ENCODE data around the gene STAC2. TPM values are rescaled to one million over a fixed set of nuclear protein-coding genes. Genes with fewer than 3 reads are reported as not detected.

STAC2 gene
- total RNA-seq, 2 experiments from 2014 or later, result not detected

DNA sequence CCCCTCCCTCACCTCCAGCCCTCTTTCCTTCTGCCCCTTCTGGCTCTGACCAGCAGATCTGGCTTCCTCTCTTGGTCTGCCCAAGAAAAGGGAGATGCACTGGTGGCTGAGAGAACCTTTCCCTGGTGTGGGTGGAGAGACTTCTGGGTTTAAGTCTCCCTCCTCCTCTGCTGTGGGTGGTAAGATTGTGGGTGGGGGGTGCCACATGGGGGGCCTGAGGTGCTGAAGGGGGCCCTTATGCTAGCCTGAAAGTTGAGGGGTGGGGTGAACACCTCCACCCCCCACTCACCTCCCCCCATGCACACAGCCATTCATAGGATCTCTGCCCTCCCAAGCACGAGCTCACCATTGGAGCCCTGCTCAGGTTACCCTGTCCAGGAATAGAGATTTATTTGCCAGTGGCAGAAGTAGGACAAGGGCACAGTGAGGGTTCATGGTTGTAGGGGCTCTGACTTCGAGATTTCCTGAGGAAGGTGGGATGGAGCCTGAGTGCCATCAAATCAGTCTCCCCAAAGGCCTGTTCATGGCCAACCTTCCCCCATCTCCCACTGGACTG is 1.7 kb upstream of the STAC2 start:
- H3K4me1 Mint-ChIP-seq, result peaks cover 14% of the 10 kb centered on the region
- H3K27me3 Mint-ChIP-seq, result peaks cover 53% of the 10 kb centered on the region
- ChIA-PET POLR2A (no interaction called here), CTCF (no interaction called here)
- H3K4me3 Mint-ChIP-seq, result no peak overlapping the region
- DNase-seq, result no peak
- H3K36me3 Mint-ChIP-seq (ENCODE audit: low read depth), result peaks cover 3% of the 10 kb centered on the region
- no peaks in the 10 kb centered on the region for H3K9me3 Mint-ChIP-seq
- no peak overlapping the region for H3K27ac Mint-ChIP-seq

DNA sequence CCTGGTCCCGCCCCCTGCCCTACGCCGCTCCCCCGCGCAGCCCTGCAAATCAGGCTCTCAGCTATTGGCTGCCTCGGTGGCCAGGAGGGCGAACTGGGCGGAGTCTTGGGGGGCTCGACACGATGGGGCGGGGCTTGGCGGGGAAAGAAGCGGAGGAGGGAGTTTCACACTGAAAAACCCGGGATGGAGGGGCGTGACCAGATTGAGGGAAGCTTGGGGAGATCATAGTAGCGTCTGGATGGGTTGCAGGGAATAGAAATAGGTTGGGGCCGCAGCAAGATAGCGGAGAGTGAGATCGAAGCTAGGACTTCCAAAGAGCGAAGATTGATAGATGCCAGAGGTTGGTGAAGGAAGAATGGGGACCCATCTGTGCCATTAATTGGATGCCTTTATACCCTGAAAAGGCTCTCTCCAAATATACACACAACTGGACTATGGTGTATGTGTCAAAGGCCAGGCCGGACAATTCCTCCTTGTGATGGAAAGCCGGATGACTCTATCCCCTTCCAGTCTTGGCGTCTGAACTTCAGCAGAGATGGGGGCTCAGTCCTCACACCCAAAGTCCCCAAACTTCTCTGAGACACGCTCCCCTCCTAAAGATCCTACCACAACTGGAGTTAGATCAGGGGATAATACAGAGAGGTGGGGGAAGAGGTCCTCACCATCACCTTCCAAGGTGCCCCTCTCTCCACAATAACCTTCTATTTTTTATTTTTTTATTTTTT is 376 bp upstream of the STAC2 start:
- Mint-ChIP-seq H3K9me3 (no peaks in the 10 kb centered on the region), H3K27ac (no peak overlapping the region), H3K36me3 (ENCODE audit: low read depth) (peaks cover 3% of the 10 kb centered on the region), H3K27me3 (peaks cover 49% of the 10 kb centered on the region), H3K4me3 (peak overlapping the region; percentile 62), H3K4me1 (peaks cover 6% of the 10 kb centered on the region)
- ChIA-PET CTCF (interaction anchor here (0.9 to 1.1 kb wide), 3 partner anchors 10 to 27 kb away, joined by 3 read pairs; no protein-coding TSS in a partner anchor), POLR2A (no interaction called here)
- DNase-seq, result no peak

DNA sequence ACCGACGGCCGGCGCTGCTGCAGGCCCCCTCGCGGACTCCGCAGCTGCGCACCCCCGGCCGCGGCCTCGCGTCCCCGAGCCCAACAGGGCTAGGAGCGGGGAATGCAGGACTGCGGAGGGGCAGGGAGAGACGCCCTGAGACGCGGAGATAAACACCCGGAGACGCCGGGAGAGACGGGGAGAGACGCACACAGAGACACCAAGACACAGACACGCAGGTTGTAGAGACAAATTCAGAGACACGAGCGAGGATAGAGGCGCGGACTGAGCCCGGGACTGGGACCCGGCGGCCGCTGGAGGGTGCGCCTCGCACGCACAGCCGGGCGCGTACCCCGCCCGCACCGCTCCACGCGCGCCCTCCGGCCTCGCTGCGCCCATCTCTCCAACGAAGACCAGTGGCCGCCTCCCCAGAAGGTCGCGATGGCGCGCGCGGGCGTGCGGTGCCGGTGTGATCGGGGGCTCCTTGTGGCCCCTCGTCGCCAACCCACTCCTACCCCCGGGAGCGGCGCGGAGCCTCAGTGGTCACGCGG is 902 bp downstream of the STAC2 start:
- DNase-seq, result no peak
- Mint-ChIP-seq H3K36me3 (ENCODE audit: low read depth) (peaks cover 3% of the 10 kb centered on the region), H3K4me3 (peak overlapping the region; percentile 13), H3K27ac (no peak overlapping the region), H3K27me3 (peaks cover 48% of the 10 kb centered on the region), H3K4me1 (peaks cover 6% of the 10 kb centered on the region), H3K9me3 (no peaks in the 10 kb centered on the region)
- POLR2A ChIA-PET, result no interaction called here
- CTCF ChIA-PET, result interaction anchor here (1.1 kb wide), 1 partner anchor 26 kb away, joined by 3 read pairs; no protein-coding TSS in a partner anchor

DNA sequence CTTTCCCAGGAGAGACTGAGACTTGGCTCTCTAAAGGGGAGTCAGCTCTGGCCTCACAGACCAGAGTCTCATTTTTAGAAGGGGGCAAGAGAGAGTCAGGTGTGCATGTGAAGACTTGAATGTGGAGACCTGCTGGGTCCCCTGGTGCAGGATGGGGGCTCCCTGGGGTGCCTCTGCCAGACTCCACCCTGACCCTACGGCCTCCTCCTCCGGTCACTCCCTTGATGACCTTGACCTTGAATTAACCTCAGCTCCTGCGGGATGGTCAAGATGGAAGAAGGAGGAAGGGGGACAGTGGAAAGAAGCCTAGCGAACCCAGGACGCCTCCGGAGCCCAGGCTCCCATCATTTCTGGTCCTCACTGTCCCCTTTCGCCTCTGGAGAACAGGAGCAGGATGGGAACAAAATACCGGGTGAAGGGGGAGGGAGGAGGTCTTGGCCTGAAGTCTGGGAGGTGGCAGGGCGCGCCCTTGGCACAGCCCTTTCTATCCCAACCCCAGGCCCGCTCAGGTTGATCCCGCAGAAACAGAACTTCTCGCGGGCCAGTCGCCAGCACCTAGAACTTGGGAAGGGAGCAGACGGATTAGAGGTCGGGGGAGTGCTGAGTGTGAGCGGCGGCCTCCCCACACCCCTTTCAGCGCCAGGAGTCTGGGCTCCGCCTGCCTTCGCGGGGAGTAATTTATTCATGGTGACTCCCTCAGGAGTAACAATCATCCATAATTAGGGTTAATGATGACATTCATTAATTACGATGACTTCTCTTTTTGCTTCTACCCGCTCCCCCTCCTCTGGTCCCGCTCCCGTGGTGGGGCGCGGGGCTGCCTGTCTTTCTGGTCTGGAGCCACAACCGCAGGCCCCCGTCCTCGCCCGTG is 1.6 kb downstream of the STAC2 start:
- Mint-ChIP-seq H3K36me3 (ENCODE audit: low read depth) (peaks cover 3% of the 10 kb centered on the region), H3K27me3 (peaks cover 52% of the 10 kb centered on the region), H3K27ac (no peak overlapping the region), H3K4me1 (peaks cover 6% of the 10 kb centered on the region), H3K4me3 (no peak overlapping the region), H3K9me3 (no peaks in the 10 kb centered on the region)
- CTCF ChIA-PET, result interaction anchor here (0.5 to 1.7 kb wide), 6 partner anchors 8 to 190 kb away, joined by 3 to 4 read pairs (median 3); no protein-coding TSS in a partner anchor
- POLR2A ChIA-PET, result no interaction called here
- DNase-seq, result no peak

DNA sequence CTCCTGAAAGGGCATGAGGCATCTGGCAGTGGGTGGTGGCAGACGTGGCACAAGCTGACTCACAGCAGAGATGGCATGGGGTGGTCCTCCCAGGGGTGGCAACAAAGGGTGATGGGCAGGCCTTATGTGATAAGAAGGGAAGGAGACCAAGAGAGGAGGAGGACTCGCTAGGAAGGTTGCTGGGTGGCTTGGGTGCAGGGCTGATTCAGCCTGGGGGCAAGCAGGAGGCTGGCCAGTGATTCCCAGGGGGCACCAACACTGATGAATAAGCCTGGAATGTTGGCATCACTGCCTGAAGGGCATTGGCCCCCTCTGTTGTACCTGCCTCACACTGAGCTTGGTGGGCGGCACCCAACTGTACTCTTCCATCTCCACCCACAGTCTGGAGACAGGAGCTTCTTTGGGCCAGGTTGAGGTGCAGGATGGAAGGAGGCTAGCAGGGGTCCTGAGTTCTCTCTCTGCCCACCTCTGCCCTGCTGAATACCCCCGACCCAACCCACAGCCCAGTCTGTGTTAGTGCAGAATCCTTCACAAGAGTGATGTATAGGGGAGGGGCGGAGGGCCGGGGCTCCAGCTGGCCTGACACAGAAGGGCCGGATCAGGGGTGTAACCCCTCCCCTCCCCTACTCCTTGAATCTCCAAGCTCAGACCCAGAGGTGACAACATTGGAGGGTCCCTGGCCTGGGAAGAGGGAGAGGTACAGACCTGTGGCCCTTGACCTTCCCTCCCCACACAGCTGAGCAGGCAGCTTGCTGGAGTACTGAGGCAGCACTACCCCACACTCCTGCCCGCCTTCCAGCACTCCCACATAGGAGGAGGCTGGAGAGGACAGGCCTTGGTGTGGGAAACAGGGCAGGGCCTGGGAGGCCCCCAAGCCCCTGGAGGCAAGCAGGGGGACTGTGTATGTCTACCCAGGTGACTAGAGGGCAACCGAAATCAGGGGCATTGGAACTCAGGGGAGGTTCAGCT is 2.6 kb downstream of the STAC2 start:
- DNase-seq, result no peak
- Mint-ChIP-seq H3K27me3 (peaks cover 57% of the 10 kb centered on the region), H3K4me1 (peaks cover 6% of the 10 kb centered on the region), H3K27ac (no peak overlapping the region), H3K4me3 (no peak overlapping the region), H3K36me3 (ENCODE audit: low read depth) (peaks cover 3% of the 10 kb centered on the region), H3K9me3 (no peaks in the 10 kb centered on the region)
- CTCF ChIA-PET, result interaction anchor here (0.5 to 1.7 kb wide), 7 partner anchors 9 to 316 kb away, joined by 3 to 4 read pairs (median 3); no protein-coding TSS in a partner anchor
- POLR2A ChIA-PET, result no interaction called here

DNA sequence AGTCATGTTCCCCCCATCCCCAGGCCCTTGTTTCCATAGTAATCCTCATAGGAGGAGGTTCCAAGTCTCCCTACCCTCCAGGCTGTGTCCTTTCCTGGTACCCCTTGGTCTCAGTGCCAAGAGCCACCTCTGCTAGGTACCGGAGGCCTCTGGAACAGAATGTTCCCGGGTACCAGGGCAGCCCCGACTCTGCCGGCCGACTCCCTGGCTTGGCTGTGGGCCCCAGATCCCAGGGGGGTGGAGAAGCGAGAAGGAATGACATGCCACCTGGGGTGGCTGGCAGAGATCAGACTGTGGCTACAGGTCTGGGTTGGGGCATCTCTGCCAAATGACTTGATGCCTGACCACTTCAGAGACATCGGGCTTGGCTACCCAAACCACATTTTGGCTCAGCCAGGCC is 3.6 kb downstream of the STAC2 start:
- Mint-ChIP-seq H3K36me3 (ENCODE audit: low read depth) (peaks cover 3% of the 10 kb centered on the region), H3K27ac (no peak overlapping the region), H3K4me3 (no peak overlapping the region), H3K9me3 (no peaks in the 10 kb centered on the region), H3K4me1 (peaks cover 6% of the 10 kb centered on the region), H3K27me3 (peaks cover 55% of the 10 kb centered on the region)
- DNase-seq, result no peak
- POLR2A ChIA-PET, result no interaction called here
- CTCF ChIA-PET, result no interaction called here

DNA sequence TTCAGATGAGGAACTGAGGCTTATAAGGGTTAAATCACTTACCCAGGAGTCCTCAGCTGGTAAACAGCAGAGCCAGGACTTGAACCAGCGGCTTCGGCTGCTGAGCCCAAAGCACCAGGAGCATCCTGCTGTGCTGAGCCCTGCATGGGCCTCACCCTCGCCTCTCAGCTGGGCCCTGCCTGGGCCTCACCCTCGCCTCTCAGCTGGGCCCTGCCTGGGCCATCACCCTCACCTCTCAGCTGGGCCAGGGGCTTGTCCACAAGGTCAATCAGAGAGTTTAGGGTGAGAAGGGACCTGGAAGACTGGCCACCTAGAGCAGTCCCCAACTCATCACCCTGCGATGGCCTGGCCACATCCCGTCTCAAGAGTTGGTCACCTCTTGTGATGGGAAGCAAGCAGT is 4.2 kb downstream of the STAC2 start:
- Mint-ChIP-seq H3K36me3 (ENCODE audit: low read depth) (peaks cover 3% of the 10 kb centered on the region), H3K27me3 (peaks cover 58% of the 10 kb centered on the region), H3K4me1 (peaks cover 6% of the 10 kb centered on the region), H3K4me3 (no peak overlapping the region), H3K27ac (no peak overlapping the region), H3K9me3 (no peaks in the 10 kb centered on the region)
- CTCF ChIA-PET, result interaction anchor here (0.6 to 1.3 kb wide), 4 partner anchors 10 to 69 kb away, joined by 3 to 8 read pairs (median 4); no protein-coding TSS in a partner anchor
- POLR2A ChIA-PET, result no interaction called here
- no peak for DNase-seq

DNA sequence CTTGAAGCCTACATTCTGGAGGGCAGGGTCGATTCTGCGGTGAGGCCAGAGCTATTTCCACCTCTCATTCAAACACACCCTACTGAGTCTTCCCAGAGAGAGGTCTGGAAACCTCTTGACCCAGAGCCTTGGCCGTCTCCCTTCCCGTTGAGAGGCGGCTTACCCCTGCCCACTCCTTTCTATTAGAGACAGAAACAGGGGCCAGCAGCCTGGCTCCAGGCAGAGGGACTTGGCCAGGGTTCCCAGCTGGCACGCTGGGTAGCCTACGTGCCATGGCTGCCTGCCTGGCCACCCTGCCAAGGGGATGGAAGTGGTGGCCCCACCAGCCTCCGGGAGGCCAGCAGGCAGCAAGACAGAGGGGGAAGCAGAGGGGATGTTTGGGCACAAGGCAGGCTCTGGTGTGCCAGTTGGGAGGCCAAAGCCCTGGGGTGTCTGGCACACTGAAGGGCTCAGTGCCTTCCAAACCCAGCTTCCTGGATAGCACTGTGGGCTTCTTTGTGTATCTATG is 6.0 kb downstream of the STAC2 start:
- H3K36me3 Mint-ChIP-seq (ENCODE audit: low read depth), result no peaks in the 10 kb centered on the region
- DNase-seq, result no peak
- H3K4me1 Mint-ChIP-seq, result peaks cover under 1% of the 10 kb centered on the region
- peaks cover 58% of the 10 kb centered on the region for H3K27me3 Mint-ChIP-seq
- no peak overlapping the region for H3K27ac Mint-ChIP-seq
- no peaks in the 10 kb centered on the region for H3K9me3 Mint-ChIP-seq
- POLR2A ChIA-PET, result no interaction called here
- H3K4me3 Mint-ChIP-seq, result no peak overlapping the region
- CTCF ChIA-PET, result interaction anchor here (1.4 kb wide), 2 partner anchors 16 to 45 kb away, joined by 3 to 4 read pairs; no protein-coding TSS in a partner anchor

DNA sequence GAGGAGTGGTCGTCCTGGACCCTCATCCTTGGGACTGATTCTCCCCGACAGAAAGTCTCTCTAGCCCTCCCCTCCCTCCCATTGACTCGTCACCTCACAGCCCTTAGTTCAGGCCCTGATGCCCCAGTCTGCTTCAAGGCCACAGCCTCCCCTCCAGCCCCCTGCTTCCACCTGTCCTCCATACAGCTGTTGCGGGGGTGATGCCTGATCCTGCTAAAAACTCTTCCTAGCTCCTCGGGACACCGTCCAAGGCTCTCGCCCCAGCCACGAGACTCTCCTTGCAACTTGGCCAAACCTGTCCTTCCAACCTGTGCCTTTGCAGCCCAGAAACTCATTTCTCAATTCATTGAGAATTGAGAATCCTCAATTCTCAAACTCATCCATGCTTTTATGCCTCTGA is 6.8 kb downstream of the STAC2 start:
- H3K4me1 Mint-ChIP-seq, result no peaks in the 10 kb centered on the region
- H3K9me3 Mint-ChIP-seq, result no peaks in the 10 kb centered on the region
- CTCF ChIA-PET, result interaction anchor here (1.4 kb wide), 2 partner anchors 17 to 44 kb away, joined by 3 to 4 read pairs; no protein-coding TSS in a partner anchor
- DNase-seq, result no peak
- POLR2A ChIA-PET, result no interaction called here
- no peak overlapping the region for H3K27ac Mint-ChIP-seq
- H3K36me3 Mint-ChIP-seq (ENCODE audit: low read depth), result no peaks in the 10 kb centered on the region
- no peak overlapping the region for H3K4me3 Mint-ChIP-seq
- H3K27me3 Mint-ChIP-seq, result peaks cover 52% of the 10 kb centered on the region

DNA sequence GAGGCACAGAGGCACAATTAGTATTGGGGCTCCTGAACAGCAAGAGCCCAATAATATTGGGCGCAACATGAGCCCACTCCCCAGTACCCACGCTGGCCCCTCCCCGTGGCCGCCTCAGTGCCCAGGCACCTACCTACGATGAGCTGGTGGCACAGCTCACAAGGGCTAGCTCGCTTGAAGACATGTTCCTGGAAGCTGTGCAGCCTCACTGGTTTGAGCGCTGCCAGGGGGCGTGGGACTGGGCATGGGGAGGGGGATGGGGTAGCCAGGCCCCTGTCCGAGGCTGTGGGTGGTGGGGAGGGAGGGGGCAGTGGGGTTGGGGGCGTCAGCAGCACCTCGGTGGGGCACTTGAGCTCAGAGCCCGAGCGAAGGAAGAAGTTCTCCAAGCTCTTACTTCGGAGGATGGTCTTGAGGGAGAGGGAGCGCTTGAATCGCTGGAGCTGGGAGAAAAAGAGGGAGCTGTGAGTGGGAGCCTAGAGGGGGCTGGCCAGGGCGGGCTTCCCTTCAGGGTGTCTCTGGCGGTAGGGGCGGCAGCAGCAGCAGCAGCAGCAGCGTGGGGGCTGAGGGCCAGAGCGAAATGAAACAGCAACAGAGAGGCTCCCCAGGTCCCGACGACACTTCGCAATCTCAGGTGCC is 7.9 kb downstream of the STAC2 start:
- POLR2A ChIA-PET, result interaction anchor here (0.5 kb wide), 1 partner anchor 161 kb away, joined by 4 read pairs; no protein-coding TSS in a partner anchor
- CTCF ChIA-PET, result interaction anchor here (1.1 to 1.6 kb wide), 3 partner anchors 12 to 65 kb away, joined by 3 to 10 read pairs (median 6); no protein-coding TSS in a partner anchor
- Mint-ChIP-seq H3K36me3 (ENCODE audit: low read depth) (no peaks in the 10 kb centered on the region), H3K27ac (no peak overlapping the region), H3K27me3 (peaks cover 41% of the 10 kb centered on the region), H3K4me3 (no peak overlapping the region), H3K4me1 (no peaks in the 10 kb centered on the region), H3K9me3 (no peaks in the 10 kb centered on the region)
- no peak for DNase-seq

DNA sequence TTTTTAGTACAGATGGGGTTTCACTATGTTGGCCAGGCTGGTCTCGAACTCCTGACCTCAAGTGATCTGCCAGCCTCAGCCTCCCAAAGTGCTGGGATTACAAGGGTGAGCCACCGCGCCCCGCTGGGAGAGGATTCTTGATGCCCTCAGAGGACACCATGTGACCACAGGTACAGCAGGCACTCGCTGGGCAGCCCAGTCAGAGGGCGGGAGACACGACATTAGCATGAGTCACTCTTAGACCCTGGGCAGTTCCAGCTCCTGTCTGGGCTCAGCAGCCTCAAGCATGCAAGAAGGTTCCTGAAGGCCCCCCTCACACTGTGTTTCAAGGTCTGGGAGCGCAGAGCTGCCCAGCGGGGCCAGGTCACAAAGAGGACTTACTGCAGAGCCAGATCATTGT is 11.9 kb downstream of the STAC2 start:
- H3K9me3 Mint-ChIP-seq, result no peaks in the 10 kb centered on the region
- CTCF ChIA-PET, result no interaction called here
- H3K4me3 Mint-ChIP-seq, result no peak overlapping the region
- no peak overlapping the region for H3K27ac Mint-ChIP-seq
- peaks cover 12% of the 10 kb centered on the region for H3K4me1 Mint-ChIP-seq
- POLR2A ChIA-PET, result no interaction called here
- no peak for DNase-seq
- H3K36me3 Mint-ChIP-seq (ENCODE audit: low read depth), result no peaks in the 10 kb centered on the region
- peaks cover 35% of the 10 kb centered on the region for H3K27me3 Mint-ChIP-seq
